H9 (cell line): ENCODE measurements around the gene VAV3. TPM values are rescaled to one million over a fixed set of nuclear protein-coding genes. Genes with fewer than 3 reads are reported as not detected.

Experiments
- DNase-seq: peaks from one replicate; pipeline ENCODE4 v3.0.0-alpha.2; 2017
- H2AFZ ChIP-seq: one replicate; pipeline ENCODE4 v1.6.1; 2013; ENCODE audit warnings: mild to moderate bottlenecking, low read length, control low read depth, moderate library complexity
- H2AK5ac ChIP-seq: 2 replicates; pipeline ENCODE4 v1.6.1; 2013; ENCODE audit warnings: low read length, control low read depth, mixed read lengths; ENCODE audit not compliant: insufficient read length
- H2BK120ac ChIP-seq: one replicate; pipeline ENCODE4 v1.6.1; 2013; ENCODE audit warnings: low read depth, mild to moderate bottlenecking, low read length, control low read depth, inconsistent platforms; ENCODE audit not compliant: poor library complexity, severe bottlenecking
- H2BK12ac ChIP-seq: 2 replicates; pipeline ENCODE4 v1.6.1; 2013; ENCODE audit warnings: low read length, control low read depth, mixed read lengths, low read depth; ENCODE audit not compliant: insufficient read length
- H2BK15ac ChIP-seq: 2 replicates; pipeline ENCODE4 v1.6.1; 2013; ENCODE audit warnings: low read depth, low read length, control low read depth
- H2BK20ac ChIP-seq: one replicate; pipeline ENCODE4 v1.6.1; 2013; ENCODE audit warnings: low read depth, mild to moderate bottlenecking, low read length, control low read depth, inconsistent platforms; ENCODE audit not compliant: poor library complexity, severe bottlenecking
- H2BK5ac ChIP-seq: 2 replicates; pipeline ENCODE4 v1.6.1; 2013; ENCODE audit warnings: low read length, control low read depth, mixed read lengths; ENCODE audit not compliant: insufficient read length
- H3K14ac ChIP-seq: 2 replicates; pipeline ENCODE4 v1.6.1; 2013; ENCODE audit warnings: low read length, control low read depth; ENCODE audit not compliant: insufficient read depth
- H3K18ac ChIP-seq: 2 replicates; pipeline ENCODE4 v1.6.1; 2013; ENCODE audit warnings: low read depth, mild to moderate bottlenecking, mixed read lengths, low read length, control low read depth; ENCODE audit not compliant: insufficient read length
- H3K23ac ChIP-seq: 2 replicates; pipeline ENCODE4 v1.6.1; 2013; ENCODE audit warnings: low read length, control low read depth, mixed read lengths, low read depth; ENCODE audit not compliant: insufficient read length
- H3K23me2 ChIP-seq: 2 replicates; pipeline ENCODE4 v1.6.1; 2013; ENCODE audit warnings: low read depth, mild to moderate bottlenecking, mixed read lengths, low read length, control low read depth; ENCODE audit not compliant: insufficient read length, poor library complexity, severe bottlenecking
- H3K27ac ChIP-seq: 2 replicates; pipeline ENCODE4 v1.5.1; 2013; ENCODE audit warnings: low read length, control low read depth, mixed read lengths, low read depth; ENCODE audit not compliant: insufficient read length
- H3K27me3 ChIP-seq: 2 replicates; pipeline ENCODE4 v1.6.1; 2013; ENCODE audit warnings: low read length, control low read depth, inconsistent platforms; ENCODE audit not compliant: insufficient read depth
- H3K4ac ChIP-seq: 2 replicates; pipeline ENCODE4 v1.6.1; 2013; ENCODE audit warnings: low read depth, mild to moderate bottlenecking, control low read depth, inconsistent platforms, low read length, moderate library complexity
- H3K4me1 ChIP-seq: 2 replicates; pipeline ENCODE4 v1.6.1; 2013; ENCODE audit warnings: low read length, control low read depth, inconsistent platforms; ENCODE audit not compliant: insufficient read depth
- H3K4me2 ChIP-seq: 2 replicates; pipeline ENCODE4 v1.6.1; 2013; ENCODE audit warnings: low read length, control low read depth, mixed read lengths; ENCODE audit not compliant: insufficient read length, insufficient read depth
- H3K56ac ChIP-seq: 2 replicates; pipeline ENCODE4 v1.6.1; 2013; ENCODE audit warnings: low read depth, mild to moderate bottlenecking, mixed read lengths, low read length, control low read depth; ENCODE audit not compliant: insufficient read length
- H3K79me1 ChIP-seq: 2 replicates; pipeline ENCODE4 v1.6.1; 2013; ENCODE audit warnings: low read depth, mild to moderate bottlenecking, moderate library complexity, low read length, control low read depth, inconsistent platforms; ENCODE audit not compliant: insufficient read depth, poor library complexity, severe bottlenecking
- H3K79me2 ChIP-seq: 2 replicates; pipeline ENCODE4 v1.6.1; 2013; ENCODE audit warnings: low read length, control low read depth, inconsistent platforms; ENCODE audit not compliant: insufficient read depth
- H3K9ac ChIP-seq: 2 replicates; pipeline ENCODE4 v1.6.1; 2013; ENCODE audit warnings: low read length, control low read depth, mixed read lengths; ENCODE audit not compliant: insufficient read length; ENCODE audit errors: extremely low read depth
- H3K9me3 ChIP-seq: one replicate; pipeline ENCODE4 v1.6.1; 2013; ENCODE audit warnings: low read depth, low read length, inconsistent platforms; ENCODE audit not compliant: control insufficient read depth
- H3T11ph ChIP-seq: one replicate; pipeline ENCODE4 v1.6.1; 2013; ENCODE audit warnings: mild to moderate bottlenecking, low read length, control low read depth, inconsistent platforms
- H4K20me1 ChIP-seq: one replicate; pipeline ENCODE4 v1.6.1; 2013; ENCODE audit not compliant: control insufficient read depth, insufficient read length, insufficient read depth
- H4K5ac ChIP-seq: 2 replicates; pipeline ENCODE4 v1.6.1; 2013; ENCODE audit warnings: low read depth, mild to moderate bottlenecking, mixed read lengths, low read length, control low read depth; ENCODE audit not compliant: insufficient read length
- H4K8ac ChIP-seq: replicated peaks from 2 replicates; pipeline ENCODE4 v1.6.1; 2013; ENCODE audit warnings: low read length, control low read depth, mixed read lengths, low read depth; ENCODE audit not compliant: insufficient read length
- H4K91ac ChIP-seq: 2 replicates; pipeline ENCODE4 v1.6.1; 2013; ENCODE audit warnings: low read depth, mild to moderate bottlenecking, moderate library complexity, mixed read lengths, low read length, control low read depth; ENCODE audit not compliant: insufficient read length
- H3K27ac Mint-ChIP-seq, 3 experiments: 2 replicates in 2 of 3; 3 replicates in 1 of 3; pipeline ENCODE4 v1.8.0; 2020 to 2021; ENCODE audit warnings: mixed read lengths in 3 of 3, mild to moderate bottlenecking in 1 of 3, moderate library complexity in 1 of 3
- H3K27me3 Mint-ChIP-seq: 2 replicates; pipeline ENCODE4 v1.8.0; 2021; ENCODE audit warnings: low read depth, mild to moderate bottlenecking, moderate library complexity, mixed read lengths
- H3K36me3 Mint-ChIP-seq, 3 experiments: 2 replicates in 2 of 3; 3 replicates in 1 of 3; pipeline ENCODE4 v1.8.0; 2020 to 2021; ENCODE audit warnings: low read depth in 3 of 3, mixed read lengths in 3 of 3; ENCODE audit not compliant: insufficient read depth in 1 of 3
- H3K4me1 Mint-ChIP-seq, 2 experiments: 2 replicates each; pipeline ENCODE4 v1.8.0; 2020; ENCODE audit warnings: mixed read lengths in 2 of 2
- H3K4me3 Mint-ChIP-seq, 2 experiments: 2 replicates in 1 of 2; 3 replicates in 1 of 2; pipeline ENCODE4 v1.8.0; 2020 to 2021; ENCODE audit warnings: mild to moderate bottlenecking in 2 of 2, mixed read lengths in 2 of 2, moderate library complexity in 1 of 2
- H3K9me3 Mint-ChIP-seq, 2 experiments: 2 replicates in 1 of 2; 3 replicates in 1 of 2; pipeline ENCODE4 v1.8.0; 2020; ENCODE audit warnings: mild to moderate bottlenecking in 2 of 2, mixed read lengths in 2 of 2, moderate library complexity in 1 of 2
- WGBS: extraction: QIAGEN DNeasy Blood & Tissue Kit; methylation state at CpG from one replicate; pipeline ENCODE4 v1.1.7; 2013; ENCODE audit warnings: missing lambda C conversion rate, low lambda C conversion rate, mixed read lengths; ENCODE audit not compliant: insufficient read length; ENCODE audit errors: extremely low coverage; 5-methylcytosine and 5-hydroxymethylcytosine counted together
- total RNA-seq: library from RNA; stranded (reverse); gene quantifications from 2 replicates; pipeline ENCODE4 v1.2.1, GENCODE V29; 2021
- TF ChIP-seq, protein P1 (sequence below): fragments of 200-600 bp; sonication (generic); conservative IDR thresholded peaks from 3 replicates; pipeline ENCODE4 v1.8.0; 2021; ENCODE audit warnings: antibody characterized with exemption, mild to moderate bottlenecking

Gene VAV3
- total RNA-seq, 1 experiment from 2014 or later: 5.1 TPM

DNA sequence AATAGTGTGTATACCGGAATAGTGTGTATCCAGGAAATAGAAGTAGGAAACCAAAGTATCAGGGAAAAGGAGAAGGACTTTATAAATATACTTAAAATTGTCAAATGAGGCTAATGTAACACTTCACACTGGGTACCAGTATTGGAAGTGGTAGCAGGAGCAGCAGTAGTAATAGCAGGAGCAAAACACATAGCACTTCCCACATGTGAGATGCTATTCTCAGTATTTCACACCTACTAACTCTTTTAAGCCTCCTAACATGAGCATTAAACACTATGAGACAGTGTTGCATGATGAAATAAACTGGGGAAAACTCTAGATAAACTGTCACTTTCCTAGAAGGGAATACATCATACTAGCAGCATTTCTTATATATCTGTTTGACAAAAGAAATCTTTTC lies 376.7 kb downstream of the VAV3 start:
- H3K4me1 Mint-ChIP-seq: no peaks in the 10 kb centered on the region; a peak in 1 of 4 replicates
- H3K9me3 Mint-ChIP-seq: no peaks in the 10 kb centered on the region
- Histone ChIP-seq H3K27ac (no peak overlapping the region), H3K23me2 (no peaks in the 10 kb centered on the region), H3K23ac (no peak overlapping the region), H2BK5ac (no peak overlapping the region), H3K79me2 (no peaks in the 10 kb centered on the region), H4K91ac (no peak overlapping the region), H3K9me3 (no peaks in the 10 kb centered on the region), H3K4me1 (no peaks in the 10 kb centered on the region), H3K4me2 (no peak overlapping the region), H3T11ph (no peak overlapping the region), H3K4ac (no peak overlapping the region), H2AK5ac (no peak overlapping the region), H3K18ac (no peak overlapping the region), H2BK15ac (no peak overlapping the region), H4K5ac (no peak overlapping the region), H4K8ac (no peak overlapping the region), H4K20me1 (no peaks in the 10 kb centered on the region), H3K9ac (no peak overlapping the region), H2AFZ (no peak overlapping the region), H3K79me1 (no peaks in the 10 kb centered on the region), H2BK20ac (no peak overlapping the region), H3K56ac (no peak overlapping the region), H3K27me3 (no peaks in the 10 kb centered on the region), H2BK12ac (no peak overlapping the region), H3K14ac (no peak overlapping the region), H2BK120ac (no peak overlapping the region)
- no CpG with 5 or more reads among the region's 1 CpG for WGBS
- H3K27me3 Mint-ChIP-seq: no peaks in the 10 kb centered on the region
- H3K27ac Mint-ChIP-seq: no peak overlapping the region
- no peak for DNase-seq
- TF ChIP-seq, protein P1, sequence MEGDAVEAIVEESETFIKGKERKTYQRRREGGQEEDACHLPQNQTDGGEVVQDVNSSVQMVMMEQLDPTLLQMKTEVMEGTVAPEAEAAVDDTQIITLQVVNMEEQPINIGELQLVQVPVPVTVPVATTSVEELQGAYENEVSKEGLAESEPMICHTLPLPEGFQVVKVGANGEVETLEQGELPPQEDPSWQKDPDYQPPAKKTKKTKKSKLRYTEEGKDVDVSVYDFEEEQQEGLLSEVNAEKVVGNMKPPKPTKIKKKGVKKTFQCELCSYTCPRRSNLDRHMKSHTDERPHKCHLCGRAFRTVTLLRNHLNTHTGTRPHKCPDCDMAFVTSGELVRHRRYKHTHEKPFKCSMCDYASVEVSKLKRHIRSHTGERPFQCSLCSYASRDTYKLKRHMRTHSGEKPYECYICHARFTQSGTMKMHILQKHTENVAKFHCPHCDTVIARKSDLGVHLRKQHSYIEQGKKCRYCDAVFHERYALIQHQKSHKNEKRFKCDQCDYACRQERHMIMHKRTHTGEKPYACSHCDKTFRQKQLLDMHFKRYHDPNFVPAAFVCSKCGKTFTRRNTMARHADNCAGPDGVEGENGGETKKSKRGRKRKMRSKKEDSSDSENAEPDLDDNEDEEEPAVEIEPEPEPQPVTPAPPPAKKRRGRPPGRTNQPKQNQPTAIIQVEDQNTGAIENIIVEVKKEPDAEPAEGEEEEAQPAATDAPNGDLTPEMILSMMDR: no peak
- H3K4me3 Mint-ChIP-seq: no peak overlapping the region
- H3K36me3 Mint-ChIP-seq: no peaks in the 10 kb centered on the region
